ENCODE results near the gene DHX35.

Gene DHX35

GRCh38 chr20:38973107-38973506 lies 11.0 kb downstream of the DHX35 start:
- Histone ChIP-seq H3K36me3 (ENCODE audit: control insufficient read depth in 2 of 2, insufficient read depth in 2 of 2, low read length in 2 of 2) (peaks cover 7 to 9% of the 10 kb centered on the region in 2 donors), H3K9me3 (ENCODE audit: control insufficient read depth in 2 of 2, low read length in 2 of 2) (no peaks in the 10 kb centered on the region), H3K4me1 (ENCODE audit: control insufficient read depth in 2 of 2, insufficient read depth in 2 of 2, low read length in 2 of 2) (peaks cover 4 to 21% of the 10 kb centered on the region in 2 donors), H3K27ac (ENCODE audit: low read depth in 2 of 2, low read length in 2 of 2) (no peak overlapping the region), H3K4me3 (ENCODE audit: low read length in 2 of 2) (no peak overlapping the region), H3K27me3 (ENCODE audit: control insufficient read depth in 2 of 2, insufficient read depth in 2 of 2, low read length in 2 of 2) (no peaks in the 10 kb centered on the region), H3K9ac (ENCODE audit: low read depth in 1 of 2, low read length in 2 of 2) (no peak overlapping the region)

- Histone ChIP-seq H3K27ac (ENCODE audit: low read depth in 2 of 2, low read length in 2 of 2) (no peak overlapping the region), H3K9me3 (ENCODE audit: control insufficient read depth in 2 of 2, low read length in 2 of 2) (no peaks in the 10 kb centered on the region), H3K4me1 (ENCODE audit: control insufficient read depth in 2 of 2, insufficient read depth in 2 of 2, low read length in 2 of 2) (peaks cover 4 to 17% of the 10 kb centered on the region in 2 donors), H3K27me3 (ENCODE audit: control insufficient read depth in 2 of 2, insufficient read depth in 2 of 2, low read length in 2 of 2) (no peaks in the 10 kb centered on the region), H3K4me3 (ENCODE audit: low read length in 2 of 2) (no peak overlapping the region), H3K36me3 (ENCODE audit: control insufficient read depth in 2 of 2, insufficient read depth in 2 of 2, low read length in 2 of 2) (peaks cover 7 to 9% of the 10 kb centered on the region in 2 donors), H3K9ac (ENCODE audit: low read depth in 1 of 2, low read length in 2 of 2) (no peak overlapping the region)
These were observed 11.5 kb downstream of the DHX35 start for GRCh38 chr20:38973645-38974044.

DNA sequence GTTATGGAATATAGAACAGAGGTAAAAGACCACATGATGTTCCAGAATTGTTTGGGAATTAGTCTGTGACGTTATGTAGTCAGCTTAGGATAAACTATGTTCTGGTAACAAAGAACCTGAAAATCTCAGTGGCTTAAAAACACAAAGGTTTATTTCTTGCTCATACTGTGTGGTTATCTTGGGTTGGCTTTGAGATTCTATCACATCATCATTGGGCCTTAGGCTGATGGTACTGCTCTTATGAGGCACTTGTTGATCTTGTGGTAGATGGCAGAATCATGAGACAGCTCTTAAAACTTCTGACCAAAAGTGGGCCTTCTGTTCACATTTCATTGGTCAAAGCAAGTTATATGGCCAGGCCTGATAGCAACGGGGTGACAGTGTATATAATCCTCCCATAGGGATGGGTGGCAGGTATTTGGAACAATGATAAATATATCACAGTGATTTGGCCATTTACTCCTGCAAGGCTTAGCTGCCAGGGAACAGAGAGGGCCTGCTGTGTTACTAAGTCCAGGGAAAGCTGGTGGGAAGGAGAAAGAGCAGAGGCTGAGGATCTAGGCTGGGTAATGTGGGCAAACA lies 13.5 kb downstream of the DHX35 start:
- H3K9ac ChIP-seq (ENCODE audit: low read depth in 1 of 2, low read length in 2 of 2), result no peak overlapping the region
- no peak overlapping the region for H3K27ac ChIP-seq (ENCODE audit: low read depth in 2 of 2, low read length in 2 of 2)
- H3K36me3 ChIP-seq (ENCODE audit: control insufficient read depth in 2 of 2, insufficient read depth in 2 of 2, low read length in 2 of 2), result peaks cover 4 to 9% of the 10 kb centered on the region in 2 donors
- H3K4me3 ChIP-seq (ENCODE audit: low read length in 2 of 2), result no peak overlapping the region
- H3K9me3 ChIP-seq (ENCODE audit: control insufficient read depth in 2 of 2, low read length in 2 of 2), result no peaks in the 10 kb centered on the region
- no peaks in the 10 kb centered on the region for H3K4me1 ChIP-seq (ENCODE audit: control insufficient read depth in 2 of 2, insufficient read depth in 2 of 2, low read length in 2 of 2)
- no peaks in the 10 kb centered on the region for H3K27me3 ChIP-seq (ENCODE audit: control insufficient read depth in 2 of 2, insufficient read depth in 2 of 2, low read length in 2 of 2)

DNA sequence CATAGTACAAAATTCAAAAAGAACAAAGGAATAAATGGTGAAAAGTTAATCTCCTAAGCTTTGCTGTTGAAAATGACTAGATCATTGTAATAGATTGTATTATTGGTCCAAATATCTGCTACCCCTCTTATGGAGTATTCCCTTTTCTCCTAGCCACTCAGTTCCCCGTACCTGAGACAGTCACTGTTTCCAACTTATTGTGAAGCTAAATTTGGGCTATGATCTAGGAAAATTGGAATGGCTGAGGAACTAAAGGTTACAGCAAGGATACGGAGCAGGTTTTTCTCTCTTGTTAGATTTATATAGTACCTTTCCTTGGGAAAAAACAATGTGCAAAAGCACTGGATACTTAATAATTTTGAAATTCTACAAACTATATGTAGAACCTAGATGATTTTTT lies 17.3 kb downstream of the DHX35 start:
- H3K27ac ChIP-seq (ENCODE audit: low read depth in 2 of 2, low read length in 2 of 2), result no peak overlapping the region
- H3K4me1 ChIP-seq (ENCODE audit: control insufficient read depth in 2 of 2, insufficient read depth in 2 of 2, low read length in 2 of 2), result peaks cover 0 to 2% of the 10 kb centered on the region in 2 donors
- no peak overlapping the region for H3K9ac ChIP-seq (ENCODE audit: low read depth in 1 of 2, low read length in 2 of 2)
- H3K9me3 ChIP-seq (ENCODE audit: control insufficient read depth in 2 of 2, low read length in 2 of 2), result no peaks in the 10 kb centered on the region
- H3K4me3 ChIP-seq (ENCODE audit: low read length in 2 of 2), result no peak overlapping the region
- no peaks in the 10 kb centered on the region for H3K27me3 ChIP-seq (ENCODE audit: control insufficient read depth in 2 of 2, insufficient read depth in 2 of 2, low read length in 2 of 2)
- no peaks in the 10 kb centered on the region for H3K36me3 ChIP-seq (ENCODE audit: control insufficient read depth in 2 of 2, insufficient read depth in 2 of 2, low read length in 2 of 2)

DNA sequence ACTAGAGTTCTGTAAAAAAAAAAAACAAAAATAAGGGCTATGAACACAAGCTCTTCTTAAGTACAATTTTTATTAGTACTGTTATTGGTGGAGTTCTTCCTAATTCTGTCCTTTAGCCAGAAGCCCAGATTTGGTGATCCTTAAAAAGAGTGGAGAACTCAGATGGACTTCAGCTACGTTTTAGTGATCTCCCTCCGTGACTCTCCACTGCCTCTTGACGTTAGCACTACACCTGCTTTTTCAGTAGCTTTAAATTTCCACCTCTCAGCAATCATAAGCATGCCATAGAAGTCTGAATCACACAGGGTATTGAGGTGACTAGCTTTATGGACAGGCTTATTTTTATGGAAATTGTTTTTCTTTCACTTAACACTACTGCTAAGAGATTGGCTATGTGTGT lies 17.7 kb downstream of the DHX35 start:
- H3K4me3 ChIP-seq (ENCODE audit: low read length in 2 of 2), result no peak overlapping the region
- no peak overlapping the region for H3K27ac ChIP-seq (ENCODE audit: low read depth in 2 of 2, low read length in 2 of 2)
- no peak overlapping the region for H3K9ac ChIP-seq (ENCODE audit: low read depth in 1 of 2, low read length in 2 of 2)
- H3K36me3 ChIP-seq (ENCODE audit: control insufficient read depth in 2 of 2, insufficient read depth in 2 of 2, low read length in 2 of 2), result no peaks in the 10 kb centered on the region
- H3K4me1 ChIP-seq (ENCODE audit: control insufficient read depth in 2 of 2, insufficient read depth in 2 of 2, low read length in 2 of 2), result peaks cover 0 to 2% of the 10 kb centered on the region in 2 donors
- no peaks in the 10 kb centered on the region for H3K9me3 ChIP-seq (ENCODE audit: control insufficient read depth in 2 of 2, low read length in 2 of 2)
- no peaks in the 10 kb centered on the region for H3K27me3 ChIP-seq (ENCODE audit: control insufficient read depth in 2 of 2, insufficient read depth in 2 of 2, low read length in 2 of 2)

- Histone ChIP-seq H3K9ac (ENCODE audit: low read depth in 1 of 2, low read length in 2 of 2) (no peak overlapping the region), H3K36me3 (ENCODE audit: control insufficient read depth in 2 of 2, insufficient read depth in 2 of 2, low read length in 2 of 2) (no peaks in the 10 kb centered on the region), H3K27ac (ENCODE audit: low read depth in 2 of 2, low read length in 2 of 2) (peak overlapping the region in 1 of 2 donors; percentile 45), H3K4me1 (ENCODE audit: control insufficient read depth in 2 of 2, insufficient read depth in 2 of 2, low read length in 2 of 2) (peaks cover 4 to 13% of the 10 kb centered on the region in 2 donors), H3K4me3 (ENCODE audit: low read length in 2 of 2) (no peak overlapping the region), H3K9me3 (ENCODE audit: control insufficient read depth in 2 of 2, low read length in 2 of 2) (no peaks in the 10 kb centered on the region), H3K27me3 (ENCODE audit: control insufficient read depth in 2 of 2, insufficient read depth in 2 of 2, low read length in 2 of 2) (no peaks in the 10 kb centered on the region)
These were observed 20.1 kb downstream of the DHX35 start for GRCh38 chr20:38982291-38982690.

DNA sequence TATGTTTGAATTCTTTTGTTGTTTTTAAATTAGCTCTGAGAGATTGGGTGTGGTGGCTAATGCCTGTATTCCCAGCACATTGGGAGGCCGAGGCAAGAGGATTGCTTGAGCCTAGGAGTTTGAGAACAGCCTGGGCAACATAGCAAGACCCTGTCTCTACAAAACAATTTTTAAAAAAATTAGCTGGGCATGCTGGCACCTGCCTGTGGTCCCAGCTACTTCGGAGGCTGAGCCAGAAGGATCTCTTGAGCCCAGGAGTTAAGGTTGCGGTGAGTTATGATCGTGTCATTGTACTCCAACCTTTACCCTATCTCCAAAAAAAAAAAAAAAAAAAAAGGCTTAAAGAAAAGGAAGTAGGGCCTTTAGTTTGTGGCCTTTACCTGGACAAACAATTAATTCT lies 22.9 kb downstream of the DHX35 start:
- no peaks in the 10 kb centered on the region for H3K9me3 ChIP-seq (ENCODE audit: control insufficient read depth in 2 of 2, low read length in 2 of 2)
- H3K4me3 ChIP-seq (ENCODE audit: low read length in 2 of 2), result no peak overlapping the region
- peaks cover 4 to 13% of the 10 kb centered on the region in 2 donors for H3K4me1 ChIP-seq (ENCODE audit: control insufficient read depth in 2 of 2, insufficient read depth in 2 of 2, low read length in 2 of 2)
- peak overlapping the region in 1 of 2 donors; percentile 27 for H3K27ac ChIP-seq (ENCODE audit: low read depth in 2 of 2, low read length in 2 of 2)
- no peaks in the 10 kb centered on the region for H3K27me3 ChIP-seq (ENCODE audit: control insufficient read depth in 2 of 2, insufficient read depth in 2 of 2, low read length in 2 of 2)
- peaks cover 0 to 4% of the 10 kb centered on the region in 2 donors for H3K36me3 ChIP-seq (ENCODE audit: control insufficient read depth in 2 of 2, insufficient read depth in 2 of 2, low read length in 2 of 2)
- no peak overlapping the region for H3K9ac ChIP-seq (ENCODE audit: low read depth in 1 of 2, low read length in 2 of 2)

DNA sequence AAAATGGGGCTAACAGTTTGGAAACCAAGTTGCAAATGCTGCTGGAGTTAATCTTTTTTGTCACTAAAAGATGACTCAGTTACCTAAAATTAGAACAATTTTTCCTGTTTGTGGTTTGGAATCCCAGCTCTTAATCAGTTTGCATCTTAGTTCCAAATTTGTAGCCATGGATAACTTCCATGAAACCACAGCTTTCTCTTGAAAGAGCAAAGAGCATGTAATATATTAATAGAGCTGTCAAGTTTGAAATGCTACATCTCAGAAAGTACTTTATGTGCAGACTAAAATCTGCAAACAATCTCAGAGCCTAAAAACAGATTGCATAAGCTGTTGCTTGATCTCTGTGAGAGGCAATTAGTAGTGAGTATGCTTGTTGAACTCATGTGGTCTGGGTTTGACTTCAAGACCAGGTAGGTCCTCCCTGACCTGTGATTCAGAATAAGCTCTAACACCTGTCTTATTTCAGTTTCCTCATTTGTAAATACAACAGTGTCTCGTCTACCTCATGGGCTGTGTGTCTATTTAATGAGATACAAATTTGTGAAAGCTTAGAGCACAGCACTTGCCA lies 23.5 kb downstream of the DHX35 start:
- H3K27me3 ChIP-seq (ENCODE audit: control insufficient read depth in 2 of 2, insufficient read depth in 2 of 2, low read length in 2 of 2), result no peaks in the 10 kb centered on the region
- peak overlapping the region in 1 of 2 donors; percentile 39 for H3K27ac ChIP-seq (ENCODE audit: low read depth in 2 of 2, low read length in 2 of 2)
- H3K4me3 ChIP-seq (ENCODE audit: low read length in 2 of 2), result no peak overlapping the region
- no peak overlapping the region for H3K9ac ChIP-seq (ENCODE audit: low read depth in 1 of 2, low read length in 2 of 2)
- H3K36me3 ChIP-seq (ENCODE audit: control insufficient read depth in 2 of 2, insufficient read depth in 2 of 2, low read length in 2 of 2), result peaks cover 2 to 11% of the 10 kb centered on the region in 2 donors
- H3K9me3 ChIP-seq (ENCODE audit: control insufficient read depth in 2 of 2, low read length in 2 of 2), result no peaks in the 10 kb centered on the region
- peaks cover 4 to 13% of the 10 kb centered on the region in 2 donors for H3K4me1 ChIP-seq (ENCODE audit: control insufficient read depth in 2 of 2, insufficient read depth in 2 of 2, low read length in 2 of 2)

DNA sequence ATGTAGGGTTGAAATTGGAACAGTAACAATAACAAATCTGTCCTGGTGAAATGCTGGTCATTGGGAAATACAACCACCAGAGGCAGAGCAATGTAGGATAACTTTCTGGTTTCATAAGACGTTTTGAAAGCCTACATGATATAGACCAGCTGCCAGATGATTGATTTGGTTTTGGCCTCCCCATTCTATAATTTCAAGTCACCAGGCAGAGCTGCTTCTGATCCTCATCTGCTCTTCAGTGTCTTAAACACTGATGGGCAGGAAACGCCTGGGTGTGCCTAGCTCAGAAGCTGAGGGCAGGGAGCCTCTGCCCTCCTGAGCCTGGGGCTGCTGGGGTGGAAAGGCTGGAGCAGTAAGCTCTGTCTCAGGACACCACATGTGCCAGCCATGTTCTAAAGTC lies 24.5 kb downstream of the DHX35 start:
- Histone ChIP-seq H3K4me3 (ENCODE audit: low read length in 2 of 2) (no peak overlapping the region), H3K36me3 (ENCODE audit: control insufficient read depth in 2 of 2, insufficient read depth in 2 of 2, low read length in 2 of 2) (peaks cover 3 to 14% of the 10 kb centered on the region in 2 donors), H3K27me3 (ENCODE audit: control insufficient read depth in 2 of 2, insufficient read depth in 2 of 2, low read length in 2 of 2) (no peaks in the 10 kb centered on the region), H3K4me1 (ENCODE audit: control insufficient read depth in 2 of 2, insufficient read depth in 2 of 2, low read length in 2 of 2) (peaks cover 4 to 13% of the 10 kb centered on the region in 2 donors), H3K27ac (ENCODE audit: low read depth in 2 of 2, low read length in 2 of 2) (no peak overlapping the region), H3K9ac (ENCODE audit: low read depth in 1 of 2, low read length in 2 of 2) (no peak overlapping the region), H3K9me3 (ENCODE audit: control insufficient read depth in 2 of 2, low read length in 2 of 2) (no peaks in the 10 kb centered on the region)

GRCh38 chr20:38987777-38988176 lies 25.6 kb downstream of the DHX35 start:
- Histone ChIP-seq H3K36me3 (ENCODE audit: control insufficient read depth in 2 of 2, insufficient read depth in 2 of 2, low read length in 2 of 2) (peaks cover 3 to 16% of the 10 kb centered on the region in 2 donors), H3K9ac (ENCODE audit: low read depth in 1 of 2, low read length in 2 of 2) (no peak overlapping the region), H3K27me3 (ENCODE audit: control insufficient read depth in 2 of 2, insufficient read depth in 2 of 2, low read length in 2 of 2) (no peaks in the 10 kb centered on the region), H3K4me1 (ENCODE audit: control insufficient read depth in 2 of 2, insufficient read depth in 2 of 2, low read length in 2 of 2) (peaks cover 4 to 10% of the 10 kb centered on the region in 2 donors), H3K4me3 (ENCODE audit: low read length in 2 of 2) (no peak overlapping the region), H3K9me3 (ENCODE audit: control insufficient read depth in 2 of 2, low read length in 2 of 2) (no peaks in the 10 kb centered on the region), H3K27ac (ENCODE audit: low read depth in 2 of 2, low read length in 2 of 2) (no peak overlapping the region)

Measured in mucosa of rectum (tissue), 2 donors.